ENCODE data around the gene OSTF1.

- TF ChIP-seq CTCF (IDR thresholded peaks at IDR 0.05 in 2 of 3, conservative IDR thresholded peaks at IDR 0.05 in 1 of 3; ENCODE audit: control insufficient read depth in 2 of 3, extremely low read depth in 1 of 3, insufficient read depth in 1 of 3, low read depth in 3 of 3, low read length in 3 of 3) (no peak), NBN (IDR thresholded peaks at IDR 0.05) (no peak), SMAD1 (IDR thresholded peaks at IDR 0.05; ENCODE audit: low read depth, partially characterized antibody) (no peak), YY1 (IDR thresholded peaks at IDR 0.05; ENCODE audit: low read depth, low read length) (no peak), CEBPB (IDR thresholded peaks at IDR 0.05; ENCODE audit: borderline replicate concordance in 1 of 2, low read depth in 2 of 2, low read length in 2 of 2) (no peak), FOXM1 (IDR thresholded peaks at IDR 0.05; ENCODE audit: low read depth, low read length) (no peak), RAD21 (IDR thresholded peaks at IDR 0.05; ENCODE audit: insufficient read depth, low read depth, low read length) (no peak), E2F8 (IDR thresholded peaks at IDR 0.05; ENCODE audit: low read depth, partially characterized antibody) (no peak), POLR2A (IDR thresholded peaks at IDR 0.05; ENCODE audit: low read depth, low read length) (no peak), USF2 (IDR thresholded peaks at IDR 0.05; ENCODE audit: borderline replicate concordance, low read depth, low read length) (no peak), ATF3 (IDR thresholded peaks at IDR 0.05; ENCODE audit: borderline replicate concordance, extremely low read depth, low read depth, low read length) (no peak), MLLT1 (IDR thresholded peaks at IDR 0.05) (no peak), MXI1 (IDR thresholded peaks at IDR 0.05; ENCODE audit: low read depth, low read length) (no peak), FOS (IDR thresholded peaks at IDR 0.05; ENCODE audit: borderline replicate concordance, extremely low read depth, insufficient read length) (no peak)
Measured at GRCh38 chr9:75105019-75105540, 16.8 kb downstream of the OSTF1 start.

All from GM12878 (cell line).